Subcutaneous adipose tissue (tissue), 4 donors: Measurements from ENCODE around the gene RAPGEF4. TPM values are rescaled to one million over a fixed set of nuclear protein-coding genes. Genes with fewer than 3 reads are reported as not detected.

Source experiments
- total RNA-seq, 4 donors: library from RNA; depleted of rRNA; stranded (reverse); fragments of >200 nt; gene quantifications; one replicate each; pipeline ENCODE4 v1.1.0, GENCODE V29; 2016
- TF ChIP-seq, protein P1 (sequence below): fragments of 450-650 bp; IDR thresholded peaks from one replicate; pipeline ENCODE4 v1.5.1; 2016; ENCODE audit warnings: low read depth, mild to moderate bottlenecking, control low read depth, antibody characterized with exemption, moderate library complexity

Gene RAPGEF4
- total RNA-seq, 4 donors from 2014 or later = 7.0 to 15.0 (median 11.2) TPM

DNA sequence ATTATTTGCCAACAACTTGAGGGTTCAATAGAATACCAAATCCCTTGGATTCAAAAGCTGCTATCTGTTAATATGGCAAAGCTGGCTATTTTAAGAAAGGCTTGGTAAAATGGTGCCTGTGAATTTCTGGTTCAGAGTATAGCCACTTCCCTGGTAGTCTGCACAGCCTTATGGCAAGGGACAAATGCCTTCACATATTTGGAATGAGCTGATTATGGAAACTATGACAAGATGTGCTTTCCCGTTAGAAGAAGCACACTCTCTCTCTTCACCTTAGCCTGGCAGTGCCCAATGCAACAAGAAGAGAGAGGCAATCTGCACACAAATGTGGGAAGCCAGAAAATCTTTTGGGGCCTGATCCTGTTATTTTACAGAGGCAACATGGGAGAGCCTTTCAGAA is 292.5 kb downstream of the RAPGEF4 start:
- TF ChIP-seq, protein P1, sequence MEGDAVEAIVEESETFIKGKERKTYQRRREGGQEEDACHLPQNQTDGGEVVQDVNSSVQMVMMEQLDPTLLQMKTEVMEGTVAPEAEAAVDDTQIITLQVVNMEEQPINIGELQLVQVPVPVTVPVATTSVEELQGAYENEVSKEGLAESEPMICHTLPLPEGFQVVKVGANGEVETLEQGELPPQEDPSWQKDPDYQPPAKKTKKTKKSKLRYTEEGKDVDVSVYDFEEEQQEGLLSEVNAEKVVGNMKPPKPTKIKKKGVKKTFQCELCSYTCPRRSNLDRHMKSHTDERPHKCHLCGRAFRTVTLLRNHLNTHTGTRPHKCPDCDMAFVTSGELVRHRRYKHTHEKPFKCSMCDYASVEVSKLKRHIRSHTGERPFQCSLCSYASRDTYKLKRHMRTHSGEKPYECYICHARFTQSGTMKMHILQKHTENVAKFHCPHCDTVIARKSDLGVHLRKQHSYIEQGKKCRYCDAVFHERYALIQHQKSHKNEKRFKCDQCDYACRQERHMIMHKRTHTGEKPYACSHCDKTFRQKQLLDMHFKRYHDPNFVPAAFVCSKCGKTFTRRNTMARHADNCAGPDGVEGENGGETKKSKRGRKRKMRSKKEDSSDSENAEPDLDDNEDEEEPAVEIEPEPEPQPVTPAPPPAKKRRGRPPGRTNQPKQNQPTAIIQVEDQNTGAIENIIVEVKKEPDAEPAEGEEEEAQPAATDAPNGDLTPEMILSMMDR = no peak

DNA sequence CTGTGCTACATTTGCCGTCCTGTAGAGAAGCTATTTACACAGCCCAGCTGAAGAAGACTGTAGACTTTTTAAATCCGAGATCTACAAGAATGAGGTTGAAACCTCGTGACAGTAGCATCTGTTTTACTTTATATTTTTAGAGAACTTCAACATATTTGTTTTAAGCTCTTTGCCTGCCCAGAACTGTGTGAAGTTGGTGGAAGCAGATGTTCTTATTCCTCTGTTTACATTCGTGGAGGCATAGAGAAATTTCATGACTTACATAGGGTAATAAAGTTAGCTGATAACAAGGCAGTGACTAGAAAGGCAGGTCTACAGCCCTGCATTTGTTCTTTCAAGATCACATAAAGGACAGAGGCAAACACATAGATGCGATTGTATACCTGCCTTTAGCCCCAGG is 293.0 kb downstream of the RAPGEF4 start:
- TF ChIP-seq, protein P1 = no peak

DNA sequence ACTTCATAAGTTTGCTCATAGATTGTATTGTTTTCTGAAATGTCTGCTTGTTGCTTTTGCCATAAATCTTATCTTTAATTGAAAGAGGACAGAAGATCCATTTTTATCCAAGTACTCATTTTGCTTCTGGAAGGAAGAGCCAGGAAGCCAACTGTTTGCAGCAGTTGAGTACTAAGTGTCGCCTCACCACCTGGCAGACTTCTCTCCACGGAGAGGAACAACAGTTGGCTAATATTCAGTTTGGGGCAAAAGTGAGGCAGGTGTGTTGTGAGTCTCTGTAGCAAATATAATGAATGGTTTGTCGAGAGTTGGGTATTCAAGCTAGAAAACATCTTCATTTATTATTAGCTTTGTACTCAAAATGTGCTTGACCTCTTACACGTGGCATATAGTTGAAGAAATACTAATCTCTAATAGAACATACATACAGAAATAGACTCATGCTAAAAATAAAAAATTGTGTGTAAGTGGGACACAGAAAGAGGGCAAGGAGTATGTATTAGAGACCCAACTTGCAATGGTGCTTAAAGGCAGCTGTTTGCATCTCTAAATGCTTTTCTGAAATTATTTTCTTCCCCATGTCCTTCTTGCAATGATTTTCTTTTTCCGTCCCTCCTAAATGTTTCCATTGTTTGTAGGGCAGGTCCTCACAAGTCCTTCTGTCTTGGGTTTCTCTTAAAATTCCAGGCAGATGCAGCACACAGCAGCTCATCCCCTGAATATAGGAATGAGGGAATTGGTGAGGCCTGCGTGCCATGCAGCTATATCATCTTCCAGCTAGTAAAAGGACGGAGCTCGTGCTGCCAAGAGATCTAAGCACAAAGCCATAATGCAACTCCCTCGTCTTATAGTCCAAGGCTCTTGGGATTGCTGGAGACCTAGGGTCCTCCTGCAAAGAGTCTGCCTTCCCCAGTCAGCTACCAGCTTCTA is 295.2 kb downstream of the RAPGEF4 start:
- TF ChIP-seq, protein P1 = no peak

DNA sequence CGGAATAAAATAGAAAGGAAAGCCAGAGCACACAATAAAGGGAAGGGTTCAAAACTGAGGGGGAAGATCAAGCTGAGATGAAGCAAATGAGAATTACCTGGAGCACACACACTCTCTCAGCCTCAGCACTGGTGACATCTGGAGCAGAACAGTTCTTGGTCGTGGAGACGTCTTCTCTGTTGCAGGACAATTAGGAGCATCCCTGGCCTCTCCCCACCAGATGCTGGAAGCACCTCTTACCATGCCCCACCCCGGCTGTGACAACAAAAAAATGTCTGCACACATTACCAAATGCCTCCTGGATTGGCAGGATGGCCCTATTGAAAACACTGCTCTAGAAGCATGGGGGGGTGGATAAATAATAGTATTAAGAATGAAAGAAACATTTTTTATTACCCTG is 296.4 kb downstream of the RAPGEF4 start:
- TF ChIP-seq, protein P1 = no peak

DNA sequence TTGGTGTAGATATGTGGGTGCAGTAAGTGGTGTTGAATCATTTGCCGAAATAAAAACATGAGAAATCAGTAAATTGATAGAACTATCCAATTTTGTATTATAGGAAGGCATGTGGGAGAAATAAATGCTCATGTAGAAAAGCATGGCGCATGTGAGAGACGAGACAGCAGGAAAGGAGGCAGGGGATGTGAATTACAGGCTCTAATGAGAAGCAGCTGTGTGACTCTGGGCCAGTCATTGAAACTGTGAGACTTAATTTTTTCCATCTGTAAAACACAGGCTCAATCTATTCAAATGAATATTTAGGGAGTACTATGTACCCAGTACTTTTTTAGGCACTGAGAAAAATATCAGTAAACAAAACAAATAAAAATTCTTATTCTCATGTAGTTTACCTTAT is 297.4 kb downstream of the RAPGEF4 start:
- TF ChIP-seq, protein P1 = no peak

DNA sequence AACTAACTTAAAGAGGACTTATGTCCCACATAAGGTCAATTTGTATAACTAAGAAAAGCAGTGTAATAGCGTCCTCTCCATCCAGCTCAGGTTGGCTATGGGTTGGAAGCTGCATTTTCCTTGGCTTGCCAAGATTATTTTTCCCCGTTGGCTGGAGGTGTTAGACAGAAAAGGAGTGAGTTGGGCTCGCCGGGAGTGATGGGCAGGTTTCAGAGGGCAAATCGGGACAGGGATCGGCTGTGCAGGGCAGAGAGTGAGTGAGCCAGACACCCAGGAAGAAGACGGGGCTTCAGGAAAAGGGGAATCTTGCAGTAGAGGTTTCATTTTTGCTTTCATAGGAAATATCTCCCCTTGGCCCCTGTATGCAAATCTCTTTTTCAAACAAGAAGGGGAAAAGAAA is 298.5 kb downstream of the RAPGEF4 start:
- TF ChIP-seq, protein P1 = no peak

DNA sequence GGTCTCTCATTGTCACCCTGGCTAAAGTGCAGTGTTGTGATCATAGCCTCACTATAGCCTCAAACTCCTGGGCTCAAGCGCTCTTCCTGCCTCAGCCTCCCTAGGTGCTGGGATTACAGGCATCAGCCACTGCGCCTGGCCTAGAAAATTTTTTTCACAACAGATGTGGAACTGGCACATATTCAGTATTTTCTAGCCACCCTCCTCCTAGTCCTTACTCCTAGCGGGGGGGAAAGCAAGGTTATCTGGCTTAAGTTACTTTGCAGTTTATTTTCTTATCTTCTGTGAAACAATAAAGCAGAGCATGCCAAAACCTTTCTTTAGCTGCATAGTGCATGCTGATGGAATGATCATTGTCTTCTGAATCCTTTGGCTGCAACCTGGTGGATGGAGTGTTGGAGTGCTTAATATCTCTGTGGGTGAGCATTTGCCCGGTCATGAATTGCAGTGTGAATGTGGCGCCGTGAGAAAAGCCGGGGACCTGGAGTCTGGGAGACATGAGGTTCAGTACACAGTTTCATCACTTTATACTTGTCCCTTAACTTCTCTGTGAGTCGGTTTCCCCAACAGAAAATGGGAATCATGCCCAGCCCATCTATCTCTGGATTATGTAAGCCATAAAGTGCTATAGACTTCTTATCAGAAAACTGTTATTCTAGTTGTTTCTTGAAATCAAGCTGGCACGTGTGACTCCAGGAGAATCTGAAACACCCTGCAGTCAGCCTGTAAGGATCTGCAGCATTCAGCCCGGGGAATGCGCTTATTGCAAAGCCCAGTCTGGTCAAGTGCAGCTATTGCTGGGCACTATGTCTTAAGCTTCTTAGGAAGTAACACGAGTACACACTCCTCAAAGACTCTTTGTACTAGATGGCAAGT is 301.8 kb downstream of the RAPGEF4 start:
- TF ChIP-seq, protein P1 = no peak
